PC-3 (cell line): ENCODE results near the gene SKA3. TPM values are rescaled to one million over a fixed set of nuclear protein-coding genes. Genes with fewer than 3 reads are reported as not detected.
"Not testable (repeated sequence)": the region's sequence is repeated elsewhere in the genome, so short reads cannot be mapped to it uniquely, and the experiment has no call there.

Source experiments
- ATAC-seq: fragments of 200-7000 bp; cut with Tn5 transposase; 2 replicates; pipeline ENCODE4 v1.9.1; 2020; ENCODE audit warnings: mild to moderate bottlenecking, moderate library complexity
- BruUV-seq: library from RNA; stranded (reverse); fragments of 400-500 nt; replicated peaks from 2 replicates; lab custom pipeline; 2021; lab: Mats Ljungman, UMichigan
- CTCF ChIA-PET: fragments of 300-600 bp; sonication (Branson Sonifier 250); formaldehyde crosslinking; loops from one replicate; lab custom pipeline; 2022; ENCODE audit warnings: antibody characterized with exemption; lab: Charles Lee
- POLR2A ChIA-PET: fragments of 300-600 bp; sonication (Branson Sonifier 250); formaldehyde crosslinking; loops from one replicate; lab custom pipeline; 2022; ENCODE audit warnings: antibody characterized with exemption; ENCODE audit not compliant: unreplicated experiment; lab: Charles Lee
- DNase-seq: peaks from one replicate; pipeline ENCODE4 v3.0.0-alpha.2; 2015
- H2AFZ ChIP-seq: fragments of 300-600 bp; sonication (generic); 2 replicates; pipeline ENCODE4 v1.6.0; 2016; ENCODE audit warnings: antibody characterized with exemption, low read length
- H3F3A ChIP-seq: fragments of 300-600 bp; sonication (generic); one replicate; pipeline ENCODE4 v1.6.0; 2017; ENCODE audit warnings: antibody characterized with exemption, low read length, control low read depth, mild to moderate bottlenecking; ENCODE audit not compliant: unreplicated experiment
- H3K27ac ChIP-seq: fragments of 300-600 bp; sonication (generic); 2 replicates; pipeline ENCODE4 v1.5.1; 2016; ENCODE audit warnings: mild to moderate bottlenecking, low read length
- H3K27me3 ChIP-seq: fragments of 300-600 bp; sonication (generic); 2 replicates; pipeline ENCODE4 v1.6.1; 2016; ENCODE audit warnings: low read length, mixed read lengths
- H3K36me3 ChIP-seq: fragments of 300-600 bp; sonication (generic); 2 replicates; pipeline ENCODE4 v1.6.1; 2016; ENCODE audit warnings: low read depth, mixed run types, low read length, mixed read lengths
- H3K4me1 ChIP-seq: fragments of 300-600 bp; sonication (generic); 2 replicates; pipeline ENCODE4 v1.5.1; 2016; ENCODE audit warnings: low read length; ENCODE audit not compliant: insufficient read depth
- H3K4me2 ChIP-seq: fragments of 300-600 bp; sonication (generic); 2 replicates; pipeline ENCODE4 v1.6.0; 2016; ENCODE audit warnings: low read length
- H3K4me3 ChIP-seq: fragments of 300-600 bp; sonication (generic); 2 replicates; pipeline ENCODE4 v1.5.1; 2016; ENCODE audit warnings: mild to moderate bottlenecking, low read length, mixed read lengths
- H3K79me2 ChIP-seq: fragments of 300-600 bp; sonication (generic); 2 replicates; pipeline ENCODE4 v1.6.1; 2017; ENCODE audit warnings: low read length, mixed read lengths
- H3K9ac ChIP-seq: fragments of 300-600 bp; sonication (generic); 2 replicates; pipeline ENCODE4 v1.6.0; 2016; ENCODE audit warnings: mild to moderate bottlenecking, low read length
- H3K9me2 ChIP-seq: fragments of 300-600 bp; sonication (generic); replicated peaks from 2 replicates; pipeline ENCODE4 v1.6.1; 2016; ENCODE audit warnings: mixed run types, low read length, mixed read lengths
- H3K9me3 ChIP-seq: fragments of 300-600 bp; sonication (generic); 2 replicates; pipeline ENCODE4 v1.6.1; 2016; ENCODE audit warnings: low read length, mixed read lengths
- H4K20me1 ChIP-seq: fragments of 300-600 bp; sonication (generic); 2 replicates; pipeline ENCODE4 v1.6.1; 2016; ENCODE audit warnings: low read length, mixed read lengths
- CTCF ChIP-seq: fragments of 300-600 bp; sonication (generic); conservative IDR thresholded peaks from 2 replicates; pipeline ENCODE4 v1.5.1; 2017; ENCODE audit warnings: antibody characterized with exemption, low read depth, mild to moderate bottlenecking, low read length
- EZH2 ChIP-seq: fragments of 300-600 bp; sonication (generic); IDR thresholded peaks from one replicate; pipeline ENCODE4 v1.6.1; 2017; ENCODE audit warnings: antibody characterized with exemption, mild to moderate bottlenecking, low read length; ENCODE audit not compliant: unreplicated experiment
- EZH2phosphoT487 ChIP-seq: fragments of 300-600 bp; sonication (generic); IDR thresholded peaks from 2 replicates; pipeline ENCODE4 v1.6.1; 2018; ENCODE audit warnings: mild to moderate bottlenecking, antibody characterized with exemption, low read length, borderline replicate concordance
- intact Hi-C: fragments of 100-400 bp; cut with micrococcal nuclease; formaldehyde crosslinking; loops from 2 replicates; pipeline ENCODE4 v1.9.0; 2023
- total RNA-seq: library from RNA; depleted of rRNA; stranded (reverse); fragments of >200 nt; gene quantifications from 2 replicates; pipeline ENCODE4 v1.2.3, GENCODE V29; 2014

The SKA3 gene
- total RNA-seq, 1 experiment from 2014 or later, result 32.4 TPM

- intact Hi-C loops, result loop anchor here (5.0 to 10.0 kb wide), 2 partner anchors 73 to 105 kb away; partner anchors contain the start of gene LATS2
- POLR2A ChIA-PET, result interaction anchor here (0.6 kb wide), 1 partner anchor 105 kb away, joined by 4 read pairs; no protein-coding TSS in a partner anchor
- no peak overlapping the region for H3K9ac ChIP-seq
- ATAC-seq (no peak), DNase-seq (peak; percentile 60)
- H3K4me1 ChIP-seq, result peaks cover 24% of the 10 kb centered on the region
- H3K27me3 ChIP-seq, result no peaks in the 10 kb centered on the region
- no peak overlapping the region for H3K4me2 ChIP-seq
- peaks cover 10% of the 10 kb centered on the region; the same call in 1 of the 2 replicates for H4K20me1 ChIP-seq
- BruUV-seq, result no TSS peak
- no peak overlapping the region for H3K27ac ChIP-seq
- no peaks in the 10 kb centered on the region for H3K9me3 ChIP-seq
- CTCF ChIA-PET, result no interaction called here
- H3F3A ChIP-seq, result no peaks in the 10 kb centered on the region
- H3K9me2 ChIP-seq, result no peaks in the 10 kb centered on the region
- no peak for TF ChIP-seq EZH2phosphoT487
- TF ChIP-seq CTCF, result no peak
- TF ChIP-seq EZH2, result no peak
- peaks cover 24% of the 10 kb centered on the region for H3K79me2 ChIP-seq
- peaks cover 3% of the 10 kb centered on the region; the same call in 1 of the 2 replicates for H3K36me3 ChIP-seq
- H3K4me3 ChIP-seq, result no peak overlapping the region
- H2AFZ ChIP-seq, result no peak overlapping the region
Measured at GRCh38 chr13:21137696-21138095, 38.7 kb downstream of the SKA3 start.

GRCh38 chr13:21135833-21136232, 40.5 kb downstream of the SKA3 start:
- POLR2A ChIA-PET, ATAC-seq, H3K79me2 ChIP-seq, H3K9me3 ChIP-seq, H3K4me2 ChIP-seq, H3K36me3 ChIP-seq, H3K4me3 ChIP-seq, H4K20me1 ChIP-seq, DNase-seq, H3K27ac ChIP-seq, H3K9ac ChIP-seq, BruUV-seq, H2AFZ ChIP-seq, H3K27me3 ChIP-seq, H3F3A ChIP-seq, H3K9me2 ChIP-seq, CTCF ChIA-PET: not testable (repeated sequence)
- intact Hi-C loops, result loop anchor here (5.0 to 10.0 kb wide), 2 partner anchors 71 to 104 kb away; partner anchors contain the start of gene LATS2
- peaks cover 16% of the 10 kb centered on the region; the same call in 1 of the 2 replicates for H3K4me1 ChIP-seq

GRCh38 chr13:21134475-21134874, 41.9 kb downstream of the SKA3 start:
- Histone ChIP-seq H3K9ac (no peak overlapping the region), H3K9me3 (no peaks in the 10 kb centered on the region), H3K9me2 (no peaks in the 10 kb centered on the region), H2AFZ (peak overlapping the region; percentile 67; the same call in 1 of the 2 replicates), H3K4me1 (peaks cover 16% of the 10 kb centered on the region; the same call in 1 of the 2 replicates), H3K27me3 (no peaks in the 10 kb centered on the region), H3K79me2 (no peaks in the 10 kb centered on the region), H3K4me2 (peak overlapping the region; percentile 33; the same call in 1 of the 2 replicates), H3K36me3 (no peaks in the 10 kb centered on the region), H4K20me1 (no peaks in the 10 kb centered on the region), H3F3A (no peaks in the 10 kb centered on the region), H3K27ac (no peak overlapping the region), H3K4me3 (no peak overlapping the region)
- POLR2A ChIA-PET, result no interaction called here
- TF ChIP-seq CTCF (no peak), EZH2 (no peak), EZH2phosphoT487 (no peak)
- DNase-seq (no peak), ATAC-seq (no peak)
- intact Hi-C loops, result loop anchor here (10.0 kb wide), 1 partner anchor 70 kb away; the partner anchor contains the start of gene LATS2
- BruUV-seq, result no TSS peak
- CTCF ChIA-PET, result no interaction called here
